Lower leg skin (tissue), 4 donors: ENCODE data around the gene TBC1D32. TPM values are rescaled to one million over a fixed set of nuclear protein-coding genes. Genes with fewer than 3 reads are reported as not detected.

Experiments used
- DNase-seq, 2 donors: peaks; one replicate each; pipeline ENCODE4 v3.0.0-alpha.2; 2019; ENCODE audit warnings: low spot score in 2 of 2
- H3K4me3 ChIP-seq: fragments of 200-600 bp; sonication (generic); 2 replicates; pipeline ENCODE4 v1.5.1; 2017; ENCODE audit warnings: mild to moderate bottlenecking, low read depth; ENCODE audit not compliant: poor library complexity, severe bottlenecking
- POLR2A ChIP-seq, 2 donors: fragments of 450-650 bp; IDR thresholded peaks; one replicate each; pipeline ENCODE4 v1.6.1; 2016 to 2017; ENCODE audit warnings: antibody characterized with exemption in 2 of 2, mild to moderate bottlenecking in 1 of 2, moderate library complexity in 1 of 2
- WGBS, 2 donors: methylation state at CpG; one replicate each; pipeline ENCODE4 v1.1.5; 2018; 5-methylcytosine and 5-hydroxymethylcytosine counted together
- intact Hi-C: fragments of 100-400 bp; cut with DNase I; formaldehyde crosslinking; loops from one replicate; pipeline ENCODE4 v1.15.0; 2023; ENCODE audit warnings: low total_unique reads
- total RNA-seq, 4 donors: library from RNA; depleted of rRNA; stranded (reverse); fragments of >200 nt; gene quantifications; one replicate each; pipeline ENCODE4 v1.1.0, GENCODE V29; 2016
- TF ChIP-seq, protein P1 (sequence below), 3 donors: fragments of 450-650 bp; IDR thresholded peaks; one replicate each; pipeline ENCODE4 v1.5.1; 2016; ENCODE audit warnings: antibody characterized with exemption in 3 of 3, mild to moderate bottlenecking in 3 of 3, moderate library complexity in 2 of 3

The TBC1D32 gene
- total RNA-seq, 4 donors from 2014 or later: 5.2 to 8.6 (median 6.7) TPM

DNA sequence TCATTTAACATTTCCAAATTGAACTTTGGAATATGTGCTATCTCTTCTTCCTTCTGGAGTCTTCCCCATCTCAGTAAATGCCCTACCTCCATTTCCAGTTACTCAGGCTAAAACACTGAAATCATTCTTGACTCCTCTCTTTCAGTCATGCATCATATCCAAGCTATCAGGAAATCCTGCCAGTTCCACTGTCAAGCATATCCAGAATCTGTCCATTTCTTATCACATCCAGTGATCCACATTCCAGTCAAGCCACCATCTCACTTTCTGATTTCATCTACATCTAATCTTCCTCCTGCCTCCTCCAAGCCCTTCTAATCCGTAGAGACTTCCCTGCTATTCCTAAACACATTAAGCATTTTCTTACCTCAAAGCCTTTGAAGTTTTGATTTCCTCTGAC lies 15.3 kb upstream of the TBC1D32 start:
- no peak for DNase-seq
- WGBS, 2 donors: 32 to 39% methylated on average over 1 of the region's 1 CpG
- intact Hi-C loops: loop anchor here (10.0 kb wide), 1 partner anchor 1185 kb away; no protein-coding TSS in a partner anchor
- H3K4me3 ChIP-seq: no peak overlapping the region
- no peak for TF ChIP-seq POLR2A (IDR thresholded peaks at IDR 0.05)
- TF ChIP-seq, protein P1, sequence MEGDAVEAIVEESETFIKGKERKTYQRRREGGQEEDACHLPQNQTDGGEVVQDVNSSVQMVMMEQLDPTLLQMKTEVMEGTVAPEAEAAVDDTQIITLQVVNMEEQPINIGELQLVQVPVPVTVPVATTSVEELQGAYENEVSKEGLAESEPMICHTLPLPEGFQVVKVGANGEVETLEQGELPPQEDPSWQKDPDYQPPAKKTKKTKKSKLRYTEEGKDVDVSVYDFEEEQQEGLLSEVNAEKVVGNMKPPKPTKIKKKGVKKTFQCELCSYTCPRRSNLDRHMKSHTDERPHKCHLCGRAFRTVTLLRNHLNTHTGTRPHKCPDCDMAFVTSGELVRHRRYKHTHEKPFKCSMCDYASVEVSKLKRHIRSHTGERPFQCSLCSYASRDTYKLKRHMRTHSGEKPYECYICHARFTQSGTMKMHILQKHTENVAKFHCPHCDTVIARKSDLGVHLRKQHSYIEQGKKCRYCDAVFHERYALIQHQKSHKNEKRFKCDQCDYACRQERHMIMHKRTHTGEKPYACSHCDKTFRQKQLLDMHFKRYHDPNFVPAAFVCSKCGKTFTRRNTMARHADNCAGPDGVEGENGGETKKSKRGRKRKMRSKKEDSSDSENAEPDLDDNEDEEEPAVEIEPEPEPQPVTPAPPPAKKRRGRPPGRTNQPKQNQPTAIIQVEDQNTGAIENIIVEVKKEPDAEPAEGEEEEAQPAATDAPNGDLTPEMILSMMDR (IDR thresholded peaks at IDR 0.05): no peak

DNA sequence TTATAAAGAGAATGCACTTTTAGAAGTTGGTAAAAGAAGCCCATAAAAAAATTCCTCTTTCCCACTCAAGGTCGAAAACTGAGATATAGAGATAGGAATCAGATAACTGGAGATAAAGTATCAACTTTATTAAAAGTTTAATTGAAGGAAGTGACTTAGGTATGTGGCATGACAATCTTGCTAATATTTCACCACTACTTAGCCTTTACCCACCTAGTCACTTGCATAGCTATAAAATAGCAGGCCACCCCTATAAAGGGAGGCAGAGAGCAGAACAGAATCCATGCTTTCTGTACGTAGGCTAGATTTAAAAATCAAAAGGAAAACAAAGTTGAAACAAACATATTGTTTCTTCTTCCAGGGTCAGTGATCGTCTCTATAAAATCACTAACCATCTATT lies 13.2 kb upstream of the TBC1D32 start:
- intact Hi-C loops: loop anchor here (10.0 kb wide), 1 partner anchor 1187 kb away; no protein-coding TSS in a partner anchor
- DNase-seq: no peak
- H3K4me3 ChIP-seq: no peak overlapping the region
- 67 to 72% methylated on average over 3 of the region's 3 CpGs for WGBS, 2 donors
- no peak for TF ChIP-seq POLR2A (IDR thresholded peaks at IDR 0.05)
- TF ChIP-seq, protein P1 (IDR thresholded peaks at IDR 0.05): no peak

DNA sequence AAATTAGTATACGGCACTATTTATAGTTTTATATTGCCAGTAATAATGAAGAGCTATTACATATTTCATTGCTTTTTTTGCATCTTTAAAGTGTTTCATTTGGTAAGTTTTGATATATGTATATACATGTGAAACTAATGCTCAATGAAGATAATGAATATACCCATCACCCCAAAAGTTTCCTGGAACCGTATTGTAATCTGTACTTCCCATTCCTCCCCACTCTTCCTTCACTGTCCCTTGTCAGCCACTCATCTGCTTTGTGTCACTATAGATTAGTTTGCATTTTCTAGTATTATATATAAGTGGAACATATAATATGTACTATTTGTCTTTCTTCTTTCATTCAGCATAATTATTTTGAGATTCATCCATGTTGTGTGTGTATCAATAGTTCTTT lies 10.3 kb upstream of the TBC1D32 start:
- WGBS, 2 donors: 94% methylated on average over 2 of the region's 2 CpGs
- no peak overlapping the region for H3K4me3 ChIP-seq
- DNase-seq: no peak
- intact Hi-C loops: loop anchor here (10.0 kb wide), 1 partner anchor 1190 kb away; no protein-coding TSS in a partner anchor
- TF ChIP-seq, protein P1 (IDR thresholded peaks at IDR 0.05): no peak
- TF ChIP-seq POLR2A (IDR thresholded peaks at IDR 0.05): no peak

DNA sequence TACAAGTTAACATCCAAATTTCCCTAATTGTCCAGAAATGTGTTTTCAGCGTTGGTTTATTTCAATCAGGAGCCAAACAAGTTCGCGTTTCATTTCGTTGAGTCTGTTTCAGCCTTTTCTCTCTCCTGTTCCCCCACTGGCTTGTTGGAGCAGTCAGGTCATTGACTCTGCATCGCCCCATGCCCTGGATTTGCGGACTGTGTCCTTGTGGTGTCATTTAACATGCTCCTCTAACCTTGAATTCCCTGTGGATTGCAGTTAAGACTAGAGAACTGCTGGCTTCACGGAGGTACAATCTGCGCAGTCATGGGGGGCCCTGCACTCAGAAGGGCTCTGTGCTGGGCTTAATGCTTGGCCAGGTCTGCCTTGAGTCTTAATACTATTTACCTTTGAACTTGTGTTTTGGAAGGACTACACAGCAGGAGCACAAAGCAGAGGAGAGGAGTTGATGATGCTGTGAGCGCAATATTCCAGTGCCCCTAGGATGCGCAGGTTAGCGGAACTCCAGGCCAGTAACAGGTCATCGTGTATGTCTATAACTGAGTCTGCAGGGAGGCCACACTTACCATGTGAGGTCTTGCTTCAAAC lies 5.5 kb upstream of the TBC1D32 start:
- H3K4me3 ChIP-seq: no peak overlapping the region
- WGBS, 2 donors: 90 to 92% methylated on average over 12 of the region's 12 CpGs
- peak in 1 of 2 donors; percentile 52 for DNase-seq
- intact Hi-C loops: loop anchor here (10.0 kb wide), 1 partner anchor 1195 kb away; no protein-coding TSS in a partner anchor
- no peak for TF ChIP-seq POLR2A (IDR thresholded peaks at IDR 0.05)
- TF ChIP-seq, protein P1 (IDR thresholded peaks at IDR 0.05): no peak

DNA sequence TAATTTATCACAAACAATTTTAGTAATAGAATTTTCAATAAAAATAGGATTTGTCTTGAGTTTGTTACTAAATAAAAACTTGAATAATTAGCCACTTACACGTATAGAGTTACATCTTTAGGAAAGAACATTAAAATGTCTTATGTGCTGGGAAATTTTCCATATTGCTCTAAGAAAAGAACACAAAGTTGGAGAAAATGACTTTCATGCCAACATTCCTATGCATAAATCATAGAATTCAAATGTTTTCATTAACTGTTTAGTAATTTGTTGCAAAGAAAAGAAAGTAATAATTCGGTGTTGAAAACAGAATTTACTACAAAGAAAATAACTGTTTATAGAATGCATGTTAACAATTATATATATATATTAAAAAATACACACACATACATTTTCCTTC lies 4.7 kb upstream of the TBC1D32 start:
- no peak overlapping the region for H3K4me3 ChIP-seq
- no peak for TF ChIP-seq POLR2A (IDR thresholded peaks at IDR 0.05)
- TF ChIP-seq, protein P1 (IDR thresholded peaks at IDR 0.05): no peak
- intact Hi-C loops: no loop called here
- no peak for DNase-seq
- WGBS, 2 donors: 38 to 39% methylated on average over 2 of the region's 2 CpGs

DNA sequence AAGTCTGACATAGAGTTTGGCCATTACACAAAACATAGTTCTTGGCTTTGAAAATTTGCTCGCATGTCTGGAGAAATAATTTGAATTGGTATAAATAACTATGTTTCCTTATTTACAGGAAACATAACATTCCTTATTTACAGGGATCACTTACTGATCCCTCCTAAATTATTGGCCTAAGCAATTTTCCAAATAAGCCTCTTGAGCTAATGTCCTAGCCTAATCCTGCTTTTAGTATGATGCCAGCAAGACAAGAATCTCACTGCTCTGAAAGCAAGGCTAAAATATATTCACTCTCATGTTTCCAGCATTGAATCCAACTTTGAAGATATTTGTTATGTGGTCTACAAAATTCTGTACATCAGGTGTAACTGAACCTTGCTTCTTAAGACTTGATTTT lies 4.1 kb upstream of the TBC1D32 start:
- DNase-seq: no peak
- intact Hi-C loops: no loop called here
- WGBS, 2 donors: 73 to 75% methylated on average over 1 of the region's 1 CpG
- H3K4me3 ChIP-seq: no peak overlapping the region
- TF ChIP-seq POLR2A (IDR thresholded peaks at IDR 0.05): no peak
- TF ChIP-seq, protein P1 (IDR thresholded peaks at IDR 0.05): no peak
